HFFc6 (cell line): ENCODE results near the gene PPP3R2. TPM values are rescaled to one million over a fixed set of nuclear protein-coding genes. Genes with fewer than 3 reads are reported as not detected.

ENCODE experiments used
- DNase-seq: peaks from one replicate; pipeline ENCODE4 v3.0.0-alpha.2; 2018
- H3K27ac Mint-ChIP-seq: 2 replicates; pipeline ENCODE4 v1.8.0; 2020; ENCODE audit warnings: mild to moderate bottlenecking, mixed read lengths
- H3K27me3 Mint-ChIP-seq: 2 replicates; pipeline ENCODE4 v1.8.0; 2021; ENCODE audit warnings: mild to moderate bottlenecking, moderate library complexity, mixed read lengths; ENCODE audit not compliant: insufficient read depth
- H3K36me3 Mint-ChIP-seq: 2 replicates; pipeline ENCODE4 v1.8.0; 2021; ENCODE audit warnings: low read depth, mixed read lengths
- H3K4me1 Mint-ChIP-seq: 2 replicates; pipeline ENCODE4 v1.8.0; 2020; ENCODE audit warnings: low read depth, mixed read lengths
- H3K4me3 Mint-ChIP-seq: 2 replicates; pipeline ENCODE4 v1.8.0; 2020; ENCODE audit warnings: mild to moderate bottlenecking, moderate library complexity, mixed read lengths
- H3K9me3 Mint-ChIP-seq: 2 replicates; pipeline ENCODE4 v1.8.0; 2020; ENCODE audit warnings: mild to moderate bottlenecking, mixed read lengths
- long read RNA-seq: library from polyadenylated mRNA; unstranded; transcript quantifications from one replicate; pipeline ENCODE4 v2.0.0, GENCODE V29; 2019
- total RNA-seq, 6 experiments: library from RNA; stranded (reverse); fragmentation: NEBNext Ultra II Directional; extraction: Animal tissue kit (Norgen Biotek cat#: 25700); gene quantifications; 2 replicates in 1 of 6; 3 replicates in 5 of 6; pipeline ENCODE4 v1.2.3, GENCODE V29; 2021
- TF ChIP-seq, protein P1 (sequence below): fragments of 200-600 bp; sonication (generic); IDR thresholded peaks from 2 replicates; pipeline ENCODE4 v1.5.0; 2021; ENCODE audit warnings: antibody characterized with exemption, mild to moderate bottlenecking

The PPP3R2 gene, protein sequence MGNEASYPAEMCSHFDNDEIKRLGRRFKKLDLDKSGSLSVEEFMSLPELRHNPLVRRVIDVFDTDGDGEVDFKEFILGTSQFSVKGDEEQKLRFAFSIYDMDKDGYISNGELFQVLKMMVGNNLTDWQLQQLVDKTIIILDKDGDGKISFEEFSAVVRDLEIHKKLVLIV
- not detected for total RNA-seq
- long read RNA-seq, result 0 reads

DNA sequence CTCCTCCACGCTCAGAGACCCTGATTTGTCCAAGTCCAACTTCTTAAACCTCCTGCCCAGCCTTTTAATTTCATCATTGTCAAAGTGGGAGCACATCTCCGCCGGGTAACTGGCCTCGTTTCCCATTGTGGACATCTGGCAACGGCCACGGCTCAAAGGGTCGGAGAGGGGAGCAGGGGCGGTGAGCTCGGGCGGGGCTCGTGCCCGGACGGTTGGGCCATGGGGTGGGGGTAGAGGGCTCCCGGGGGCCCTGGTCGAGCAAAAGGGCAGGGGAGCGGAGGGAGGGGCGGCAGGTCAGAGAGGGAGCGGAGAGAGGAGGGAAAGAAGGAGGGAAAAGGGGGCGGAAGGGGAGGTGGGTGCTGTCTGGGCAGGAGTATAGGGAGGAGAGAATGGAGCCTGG lies at the start of gene PPP3R2:
PPP3R2 (minus strand) TSS at position 174 of the 400 bp plus-strand sequence; CDS start at position 126, 48 bp downstream.
- 0 out of 2 replicates have a peak, but pooled peaks cover 2% of the 10 kb centered on the region for H3K27me3 Mint-ChIP-seq
- no peak within 1 kb of the TSS for H3K27ac Mint-ChIP-seq
- H3K9me3 Mint-ChIP-seq, result no peaks in the 10 kb centered on the region
- no peaks in the 10 kb centered on the region for H3K36me3 Mint-ChIP-seq
- DNase-seq, result no peak
- TF ChIP-seq, protein P1, sequence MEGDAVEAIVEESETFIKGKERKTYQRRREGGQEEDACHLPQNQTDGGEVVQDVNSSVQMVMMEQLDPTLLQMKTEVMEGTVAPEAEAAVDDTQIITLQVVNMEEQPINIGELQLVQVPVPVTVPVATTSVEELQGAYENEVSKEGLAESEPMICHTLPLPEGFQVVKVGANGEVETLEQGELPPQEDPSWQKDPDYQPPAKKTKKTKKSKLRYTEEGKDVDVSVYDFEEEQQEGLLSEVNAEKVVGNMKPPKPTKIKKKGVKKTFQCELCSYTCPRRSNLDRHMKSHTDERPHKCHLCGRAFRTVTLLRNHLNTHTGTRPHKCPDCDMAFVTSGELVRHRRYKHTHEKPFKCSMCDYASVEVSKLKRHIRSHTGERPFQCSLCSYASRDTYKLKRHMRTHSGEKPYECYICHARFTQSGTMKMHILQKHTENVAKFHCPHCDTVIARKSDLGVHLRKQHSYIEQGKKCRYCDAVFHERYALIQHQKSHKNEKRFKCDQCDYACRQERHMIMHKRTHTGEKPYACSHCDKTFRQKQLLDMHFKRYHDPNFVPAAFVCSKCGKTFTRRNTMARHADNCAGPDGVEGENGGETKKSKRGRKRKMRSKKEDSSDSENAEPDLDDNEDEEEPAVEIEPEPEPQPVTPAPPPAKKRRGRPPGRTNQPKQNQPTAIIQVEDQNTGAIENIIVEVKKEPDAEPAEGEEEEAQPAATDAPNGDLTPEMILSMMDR, result no peak
- no peak within 1 kb of the TSS; the same call in 1 of the 2 replicates for H3K4me3 Mint-ChIP-seq
- H3K4me1 Mint-ChIP-seq, result peaks cover 24% of the 10 kb centered on the region

DNA sequence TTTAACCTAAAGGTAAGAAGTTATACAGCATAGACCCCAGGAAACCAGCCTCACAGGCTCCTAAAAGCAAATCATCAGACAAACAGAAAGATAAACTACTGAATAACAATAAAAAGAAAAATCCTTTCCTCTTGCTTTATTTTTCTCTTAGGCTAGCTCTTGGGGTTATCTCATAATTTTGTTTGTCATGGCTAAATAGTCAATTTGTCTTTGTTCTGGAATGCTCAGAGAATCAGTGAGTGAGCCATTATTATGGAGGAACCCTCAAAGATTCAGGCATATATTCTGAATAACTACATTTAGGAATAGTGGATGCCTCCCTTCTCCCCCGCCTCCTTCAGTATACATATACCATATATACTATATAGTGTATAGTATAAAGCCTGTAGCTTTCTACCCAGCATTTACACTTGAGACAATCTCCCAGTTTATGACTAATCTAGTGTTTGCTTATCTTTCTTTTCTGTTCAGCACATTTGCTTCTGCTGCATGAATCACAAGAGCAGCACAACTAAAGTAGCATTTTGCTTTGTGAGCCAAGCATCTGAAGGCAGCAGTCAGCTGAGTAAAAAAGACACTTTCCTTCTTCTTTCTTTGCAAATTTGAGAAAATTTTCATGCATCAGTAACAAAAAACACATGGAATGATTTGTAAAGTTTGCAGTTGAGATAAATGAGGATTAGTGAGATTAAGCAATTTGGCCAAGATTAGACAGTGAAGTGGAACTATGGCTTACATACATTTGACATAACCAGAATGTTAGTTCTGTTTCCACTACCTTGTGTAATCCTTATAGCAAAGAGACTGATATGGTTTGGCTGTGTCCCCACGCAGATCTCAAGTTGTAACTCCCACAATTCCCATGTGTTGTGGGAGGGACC lies 45.3 kb upstream of the PPP3R2 start:
- Mint-ChIP-seq H3K4me3 (no peak overlapping the region), H3K27me3 (no peaks in the 10 kb centered on the region), H3K36me3 (no peaks in the 10 kb centered on the region), H3K9me3 (peaks cover 3% of the 10 kb centered on the region), H3K4me1 (no peaks in the 10 kb centered on the region), H3K27ac (no peak overlapping the region)
- DNase-seq, result no peak
- TF ChIP-seq, protein P1, result no peak

DNA sequence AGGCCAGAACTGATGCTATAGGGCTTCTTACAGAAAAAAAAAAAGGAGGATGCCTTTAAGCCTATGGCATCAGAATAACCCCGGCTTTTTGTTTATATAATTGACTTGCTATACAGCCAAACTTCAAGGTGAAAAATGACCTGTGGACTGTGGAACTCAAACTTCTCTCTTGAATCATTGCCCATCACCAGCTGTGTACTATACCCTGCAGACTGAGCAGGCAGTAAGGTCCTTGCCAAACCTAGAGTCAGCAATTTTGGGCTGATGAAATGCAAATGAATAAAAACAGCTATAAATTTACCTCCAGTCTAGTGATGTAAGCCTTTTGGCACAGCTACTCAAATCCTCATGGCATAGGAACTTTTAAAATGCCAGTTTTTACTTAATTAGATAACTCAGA lies 44.5 kb upstream of the PPP3R2 start:
- H3K4me3 Mint-ChIP-seq, result no peak overlapping the region
- H3K9me3 Mint-ChIP-seq, result peaks cover 3% of the 10 kb centered on the region
- no peak overlapping the region for H3K27ac Mint-ChIP-seq
- H3K36me3 Mint-ChIP-seq, result no peaks in the 10 kb centered on the region
- TF ChIP-seq, protein P1, result no peak
- no peak for DNase-seq
- H3K27me3 Mint-ChIP-seq, result no peaks in the 10 kb centered on the region
- H3K4me1 Mint-ChIP-seq, result no peaks in the 10 kb centered on the region

DNA sequence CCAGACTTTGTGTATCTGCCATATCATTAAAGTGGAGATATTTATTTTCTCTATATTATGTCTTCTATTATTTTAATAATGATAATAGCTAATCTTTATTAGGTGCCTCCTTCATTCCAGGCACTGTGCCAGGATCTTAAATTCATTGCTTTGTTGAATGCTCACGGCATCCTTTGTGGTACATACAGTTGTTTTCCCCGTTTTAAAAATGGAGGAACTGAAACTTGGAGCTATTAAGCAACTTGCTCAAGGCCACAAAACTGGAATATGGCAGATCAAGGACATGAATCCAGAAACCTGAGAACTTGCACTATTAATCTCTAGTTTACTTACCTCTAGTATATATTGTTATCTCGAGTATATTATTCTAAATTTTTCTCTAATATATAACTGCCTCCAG lies 41.5 kb upstream of the PPP3R2 start:
- TF ChIP-seq, protein P1, result no peak
- no peaks in the 10 kb centered on the region for H3K4me1 Mint-ChIP-seq
- H3K9me3 Mint-ChIP-seq, result peaks cover 3% of the 10 kb centered on the region
- H3K27me3 Mint-ChIP-seq, result peaks cover 2% of the 10 kb centered on the region; the same call in 1 of the 2 replicates
- H3K27ac Mint-ChIP-seq, result no peak overlapping the region
- H3K4me3 Mint-ChIP-seq, result no peak overlapping the region
- no peak for DNase-seq
- H3K36me3 Mint-ChIP-seq, result no peaks in the 10 kb centered on the region

DNA sequence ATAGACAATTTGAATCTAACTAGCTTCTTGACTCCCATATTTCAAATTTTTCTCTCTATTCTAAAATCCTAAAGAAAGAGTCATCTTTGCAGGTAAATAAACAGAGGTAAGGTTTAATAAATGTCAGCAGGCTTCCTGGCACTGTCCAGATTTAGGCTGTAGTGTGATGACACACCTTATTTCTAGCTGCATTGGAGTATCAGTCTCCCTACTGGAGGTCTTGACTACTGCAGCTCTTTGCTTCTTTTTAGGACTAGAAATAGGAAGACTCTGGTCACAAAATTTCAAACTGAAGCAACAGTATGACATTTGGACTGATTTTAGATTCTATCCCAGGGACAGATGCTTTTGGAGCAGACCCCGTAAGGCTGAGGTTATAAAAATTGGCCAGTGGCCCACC lies 40.7 kb upstream of the PPP3R2 start:
- DNase-seq, result no peak
- peaks cover 2% of the 10 kb centered on the region; the same call in 1 of the 2 replicates for H3K27me3 Mint-ChIP-seq

More for the DNA sequence above, 40.7 kb upstream of the PPP3R2 start:
- TF ChIP-seq, protein P1, result no peak
- H3K36me3 Mint-ChIP-seq, result no peaks in the 10 kb centered on the region
- no peaks in the 10 kb centered on the region for H3K4me1 Mint-ChIP-seq
- no peaks in the 10 kb centered on the region; the same call in 1 of the 2 replicates for H3K9me3 Mint-ChIP-seq
- no peak overlapping the region for H3K4me3 Mint-ChIP-seq
- H3K27ac Mint-ChIP-seq, result no peak overlapping the region
